ENCODE data around the gene UPF1.

UPF1 gene

DNA sequence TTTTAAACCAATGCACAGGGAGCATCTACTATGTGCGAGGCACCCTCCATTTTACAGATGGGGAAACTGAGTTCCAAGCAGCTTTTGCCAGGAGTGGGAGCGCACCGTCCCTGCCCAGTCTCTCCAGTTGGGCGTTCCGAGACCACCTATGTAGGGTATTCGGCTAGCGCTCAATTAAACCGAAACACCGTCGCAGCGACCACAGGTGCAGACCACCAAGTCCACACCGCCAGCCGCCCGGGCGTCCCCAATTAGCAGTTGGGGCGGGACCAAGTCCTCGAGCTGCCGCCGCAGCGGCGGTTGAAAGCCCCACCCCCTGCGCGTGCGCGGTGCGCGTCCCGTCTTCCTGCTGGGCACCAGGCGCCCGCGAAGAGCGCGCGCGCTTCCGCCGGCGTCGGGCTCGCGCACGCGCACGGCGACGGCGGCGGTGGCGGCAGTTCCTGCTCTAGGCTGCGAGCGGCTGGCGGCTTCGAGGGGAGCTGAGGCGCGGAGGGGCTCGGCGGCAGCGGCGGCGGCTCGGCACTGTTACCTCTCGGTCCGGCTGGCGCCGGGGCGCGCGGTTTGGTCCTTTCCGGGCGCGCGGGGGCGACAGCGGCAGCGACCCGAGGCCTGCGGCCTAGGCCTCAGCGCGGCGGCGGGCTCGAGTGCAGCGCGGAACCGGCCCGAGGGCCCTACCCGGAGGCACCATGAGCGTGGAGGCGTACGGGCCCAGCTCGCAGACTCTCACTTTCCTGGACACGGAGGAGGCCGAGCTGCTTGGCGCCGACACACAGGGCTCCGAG is at the start of gene UPF1:
Gene UPF1, plus strand, starts transcription at position 436 of the 782 bp plus-strand sequence. Its CDS starts 251 bp downstream, at position 687.
- peaks cover 26 to 37% of the 10 kb centered on the region in 2 donors for H3K4me1 ChIP-seq (ENCODE audit: control insufficient read depth in 1 of 2, insufficient read depth in 2 of 2, low read length in 2 of 2)

GRCh38 chr19:18782559-18783225 is 49.1 kb upstream of the UPF1 start:
- Histone ChIP-seq H3K9me3 (ENCODE audit: control insufficient read depth in 1 of 2, low read length in 2 of 2) (no peaks in the 10 kb centered on the region), H3K27me3 (ENCODE audit: control insufficient read depth in 1 of 2, insufficient read depth in 2 of 2, low read length in 2 of 2) (peaks cover 24 to 26% of the 10 kb centered on the region in 2 donors), H3K4me1 (ENCODE audit: control insufficient read depth in 1 of 2, insufficient read depth in 2 of 2, low read length in 2 of 2) (peaks cover 0 to 11% of the 10 kb centered on the region in 2 donors), H3K9ac (ENCODE audit: low read depth in 1 of 2, low read length in 2 of 2) (no peak overlapping the region), H3K36me3 (ENCODE audit: control insufficient read depth in 1 of 2, insufficient read depth in 2 of 2, low read length in 2 of 2) (no peaks in the 10 kb centered on the region), H3K27ac (ENCODE audit: low read depth, low read length) (no peak overlapping the region), H3K4me3 (ENCODE audit: low read depth in 1 of 2, low read length in 2 of 2) (no peak overlapping the region)

More for the DNA sequence above, at the start of gene UPF1:
- peak within 1 kb of the TSS; percentile 87 for H3K27ac ChIP-seq (ENCODE audit: low read depth, low read length)
- H3K27me3 ChIP-seq (ENCODE audit: control insufficient read depth in 1 of 2, insufficient read depth in 2 of 2, low read length in 2 of 2), result no peaks in the 10 kb centered on the region
- H3K9ac ChIP-seq (ENCODE audit: low read depth in 1 of 2, low read length in 2 of 2), result peak within 1 kb of the TSS; percentile 96 to 97
- H3K36me3 ChIP-seq (ENCODE audit: control insufficient read depth in 1 of 2, insufficient read depth in 2 of 2, low read length in 2 of 2), result peaks cover 0 to 14% of the 10 kb centered on the region in 2 donors
- peak within 1 kb of the TSS; percentile 89 to 99 for H3K4me3 ChIP-seq (ENCODE audit: low read depth in 1 of 2, low read length in 2 of 2)
- H3K9me3 ChIP-seq (ENCODE audit: control insufficient read depth in 1 of 2, low read length in 2 of 2), result peaks cover 0 to 6% of the 10 kb centered on the region in 2 donors

- H3K27me3 ChIP-seq (ENCODE audit: control insufficient read depth in 1 of 2, insufficient read depth in 2 of 2, low read length in 2 of 2), result peaks cover 29 to 30% of the 10 kb centered on the region in 2 donors
- H3K27ac ChIP-seq (ENCODE audit: low read depth, low read length), result no peak overlapping the region
- no peaks in the 10 kb centered on the region for H3K9me3 ChIP-seq (ENCODE audit: control insufficient read depth in 1 of 2, low read length in 2 of 2)
- no peak overlapping the region for H3K4me3 ChIP-seq (ENCODE audit: low read depth in 1 of 2, low read length in 2 of 2)
- no peaks in the 10 kb centered on the region for H3K36me3 ChIP-seq (ENCODE audit: control insufficient read depth in 1 of 2, insufficient read depth in 2 of 2, low read length in 2 of 2)
- peaks cover 0 to 14% of the 10 kb centered on the region in 2 donors for H3K4me1 ChIP-seq (ENCODE audit: control insufficient read depth in 1 of 2, insufficient read depth in 2 of 2, low read length in 2 of 2)
- H3K9ac ChIP-seq (ENCODE audit: low read depth in 1 of 2, low read length in 2 of 2), result no peak overlapping the region
Observed at GRCh38 chr19:18783958-18784785, 47.6 kb upstream of the UPF1 start.

DNA sequence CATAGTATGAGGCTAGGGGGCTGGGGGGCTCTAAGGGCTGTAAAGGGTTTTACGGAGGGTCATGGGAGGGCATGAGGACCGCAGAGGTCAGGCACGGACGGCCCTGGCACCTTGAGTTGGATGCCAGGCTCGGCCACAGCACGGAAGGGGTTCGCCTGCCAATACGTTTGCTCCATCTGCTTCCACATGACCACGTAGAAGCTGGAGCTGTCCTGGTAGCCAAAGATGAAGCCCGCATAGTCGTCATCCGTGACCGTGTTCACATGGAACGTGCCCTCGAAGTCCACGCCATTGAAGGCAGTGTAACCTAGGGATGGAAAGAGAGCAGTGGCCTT is 47.0 kb upstream of the UPF1 start:
- Histone ChIP-seq H3K4me3 (ENCODE audit: low read depth in 1 of 2, low read length in 2 of 2) (peak overlapping the region in 1 of 2 donors; percentile 28), H3K4me1 (ENCODE audit: control insufficient read depth in 1 of 2, insufficient read depth in 2 of 2, low read length in 2 of 2) (peaks cover 0 to 14% of the 10 kb centered on the region in 2 donors), H3K36me3 (ENCODE audit: control insufficient read depth in 1 of 2, insufficient read depth in 2 of 2, low read length in 2 of 2) (no peaks in the 10 kb centered on the region), H3K27ac (ENCODE audit: low read depth, low read length) (no peak overlapping the region), H3K27me3 (ENCODE audit: control insufficient read depth in 1 of 2, insufficient read depth in 2 of 2, low read length in 2 of 2) (peaks cover 35 to 36% of the 10 kb centered on the region in 2 donors), H3K9me3 (ENCODE audit: control insufficient read depth in 1 of 2, low read length in 2 of 2) (no peaks in the 10 kb centered on the region), H3K9ac (ENCODE audit: low read depth in 1 of 2, low read length in 2 of 2) (no peak overlapping the region)

GRCh38 chr19:18785179-18786124 is 46.3 kb upstream of the UPF1 start:
- H3K4me1 ChIP-seq (ENCODE audit: control insufficient read depth in 1 of 2, insufficient read depth in 2 of 2, low read length in 2 of 2), result peaks cover 0 to 14% of the 10 kb centered on the region in 2 donors
- H3K36me3 ChIP-seq (ENCODE audit: control insufficient read depth in 1 of 2, insufficient read depth in 2 of 2, low read length in 2 of 2), result no peaks in the 10 kb centered on the region
- no peak overlapping the region for H3K9ac ChIP-seq (ENCODE audit: low read depth in 1 of 2, low read length in 2 of 2)
- H3K27ac ChIP-seq (ENCODE audit: low read depth, low read length), result no peak overlapping the region
- peak overlapping the region; percentile 25 to 51 for H3K4me3 ChIP-seq (ENCODE audit: low read depth in 1 of 2, low read length in 2 of 2)
- no peaks in the 10 kb centered on the region for H3K9me3 ChIP-seq (ENCODE audit: control insufficient read depth in 1 of 2, low read length in 2 of 2)
- H3K27me3 ChIP-seq (ENCODE audit: control insufficient read depth in 1 of 2, insufficient read depth in 2 of 2, low read length in 2 of 2), result peaks cover 41 to 42% of the 10 kb centered on the region in 2 donors

GRCh38 chr19:18788529-18789421 is 43.0 kb upstream of the UPF1 start:
- Histone ChIP-seq H3K27me3 (ENCODE audit: control insufficient read depth in 1 of 2, insufficient read depth in 2 of 2, low read length in 2 of 2) (peaks cover 60 to 71% of the 10 kb centered on the region in 2 donors), H3K4me3 (ENCODE audit: low read depth in 1 of 2, low read length in 2 of 2) (no peak overlapping the region), H3K36me3 (ENCODE audit: control insufficient read depth in 1 of 2, insufficient read depth in 2 of 2, low read length in 2 of 2) (no peaks in the 10 kb centered on the region), H3K9ac (ENCODE audit: low read depth in 1 of 2, low read length in 2 of 2) (no peak overlapping the region), H3K4me1 (ENCODE audit: control insufficient read depth in 1 of 2, insufficient read depth in 2 of 2, low read length in 2 of 2) (peaks cover 0 to 14% of the 10 kb centered on the region in 2 donors), H3K27ac (ENCODE audit: low read depth, low read length) (no peak overlapping the region), H3K9me3 (ENCODE audit: control insufficient read depth in 1 of 2, low read length in 2 of 2) (no peaks in the 10 kb centered on the region)

DNA sequence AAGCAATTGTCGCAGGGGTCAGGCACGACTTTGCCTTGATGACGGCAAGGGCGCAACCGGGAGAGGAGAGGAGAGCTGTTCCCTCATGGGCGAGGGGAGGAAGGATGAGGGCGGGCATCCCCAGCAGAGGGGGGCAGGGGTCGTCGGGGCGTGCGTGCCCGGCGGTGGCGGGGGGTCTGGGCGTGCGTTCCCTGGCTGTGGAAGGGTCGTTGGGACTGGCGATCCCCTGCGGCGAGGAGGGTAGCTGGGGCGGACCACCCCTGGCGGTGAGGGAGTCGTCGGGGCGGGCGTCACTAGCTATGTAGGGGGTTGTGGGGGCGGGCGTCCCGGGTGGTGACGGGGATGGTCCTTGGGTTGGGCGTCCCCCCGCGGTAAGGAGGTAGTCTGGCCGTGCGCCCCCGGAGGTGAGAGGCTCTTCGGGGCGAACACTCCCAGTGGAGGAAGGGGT is 42.3 kb upstream of the UPF1 start:
- Histone ChIP-seq H3K36me3 (ENCODE audit: control insufficient read depth in 1 of 2, insufficient read depth in 2 of 2, low read length in 2 of 2) (no peaks in the 10 kb centered on the region), H3K9me3 (ENCODE audit: control insufficient read depth in 1 of 2, low read length in 2 of 2) (no peaks in the 10 kb centered on the region), H3K27ac (ENCODE audit: low read depth, low read length) (no peak overlapping the region), H3K9ac (ENCODE audit: low read depth in 1 of 2, low read length in 2 of 2) (no peak overlapping the region), H3K4me3 (ENCODE audit: low read depth in 1 of 2, low read length in 2 of 2) (no peak overlapping the region), H3K27me3 (ENCODE audit: control insufficient read depth in 1 of 2, insufficient read depth in 2 of 2, low read length in 2 of 2) (peaks cover 60 to 71% of the 10 kb centered on the region in 2 donors), H3K4me1 (ENCODE audit: control insufficient read depth in 1 of 2, insufficient read depth in 2 of 2, low read length in 2 of 2) (peaks cover 0 to 14% of the 10 kb centered on the region in 2 donors)

GRCh38 chr19:18789883-18790565 is 41.7 kb upstream of the UPF1 start:
- Histone ChIP-seq H3K4me3 (ENCODE audit: low read depth in 1 of 2, low read length in 2 of 2) (peak overlapping the region in 1 of 2 donors; percentile 6), H3K27ac (ENCODE audit: low read depth, low read length) (no peak overlapping the region), H3K9me3 (ENCODE audit: control insufficient read depth in 1 of 2, low read length in 2 of 2) (no peaks in the 10 kb centered on the region), H3K27me3 (ENCODE audit: control insufficient read depth in 1 of 2, insufficient read depth in 2 of 2, low read length in 2 of 2) (peaks cover 63 to 71% of the 10 kb centered on the region in 2 donors), H3K36me3 (ENCODE audit: control insufficient read depth in 1 of 2, insufficient read depth in 2 of 2, low read length in 2 of 2) (no peaks in the 10 kb centered on the region), H3K4me1 (ENCODE audit: control insufficient read depth in 1 of 2, insufficient read depth in 2 of 2, low read length in 2 of 2) (peaks cover 0 to 11% of the 10 kb centered on the region in 2 donors), H3K9ac (ENCODE audit: low read depth in 1 of 2, low read length in 2 of 2) (no peak overlapping the region)

Measured in duodenal mucosa (tissue), 2 donors.